ENCODE measurements around the gene VAMP5.
"Not testable (repeated sequence)": the region's sequence is repeated elsewhere in the genome, so short reads cannot be mapped to it uniquely, and the experiment has no call there.

Gene VAMP5

DNA sequence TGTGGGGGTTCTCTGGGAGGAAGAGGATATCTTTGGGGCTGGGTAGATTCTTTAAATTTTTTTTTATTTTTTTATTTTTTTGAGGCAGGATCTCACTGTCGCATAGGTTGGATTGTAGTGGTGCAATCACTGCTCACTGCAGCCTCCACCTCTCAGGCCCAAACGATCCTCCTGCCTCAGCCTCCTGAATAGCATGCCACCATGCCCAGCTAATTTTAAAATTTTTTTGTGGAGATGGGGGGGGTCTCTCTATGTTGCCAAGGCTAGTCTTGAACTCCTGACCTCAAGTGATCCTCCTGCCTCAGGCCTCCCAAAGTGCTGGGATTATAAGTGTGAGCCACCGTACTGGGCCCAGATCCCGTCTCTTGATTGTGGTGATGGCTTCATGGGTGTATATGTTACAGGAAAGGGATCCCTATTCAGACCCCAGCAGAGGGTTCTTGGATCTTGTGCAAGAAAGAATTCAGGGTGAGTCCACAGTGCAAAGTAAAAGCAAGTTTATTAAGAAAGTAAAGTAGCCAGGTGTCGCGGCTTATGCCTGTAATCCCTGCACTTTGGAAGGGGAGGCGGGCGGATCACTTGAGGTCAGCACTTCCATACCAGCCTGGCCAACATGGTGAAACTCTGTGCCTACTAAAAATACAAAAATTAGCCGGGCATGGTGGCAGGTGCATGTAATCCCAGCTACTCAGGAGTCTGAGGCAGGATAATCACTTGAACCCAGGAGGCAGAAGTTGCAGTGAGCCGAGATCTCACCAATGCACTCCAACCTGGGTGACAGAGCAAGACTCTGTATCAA is 29.7 kb downstream of the VAMP5 start:
- H3K27me3 Mint-ChIP-seq (ENCODE audit: low read depth, poor library complexity): no peaks in the 10 kb centered on the region
- TF ChIP-seq, protein P1, sequence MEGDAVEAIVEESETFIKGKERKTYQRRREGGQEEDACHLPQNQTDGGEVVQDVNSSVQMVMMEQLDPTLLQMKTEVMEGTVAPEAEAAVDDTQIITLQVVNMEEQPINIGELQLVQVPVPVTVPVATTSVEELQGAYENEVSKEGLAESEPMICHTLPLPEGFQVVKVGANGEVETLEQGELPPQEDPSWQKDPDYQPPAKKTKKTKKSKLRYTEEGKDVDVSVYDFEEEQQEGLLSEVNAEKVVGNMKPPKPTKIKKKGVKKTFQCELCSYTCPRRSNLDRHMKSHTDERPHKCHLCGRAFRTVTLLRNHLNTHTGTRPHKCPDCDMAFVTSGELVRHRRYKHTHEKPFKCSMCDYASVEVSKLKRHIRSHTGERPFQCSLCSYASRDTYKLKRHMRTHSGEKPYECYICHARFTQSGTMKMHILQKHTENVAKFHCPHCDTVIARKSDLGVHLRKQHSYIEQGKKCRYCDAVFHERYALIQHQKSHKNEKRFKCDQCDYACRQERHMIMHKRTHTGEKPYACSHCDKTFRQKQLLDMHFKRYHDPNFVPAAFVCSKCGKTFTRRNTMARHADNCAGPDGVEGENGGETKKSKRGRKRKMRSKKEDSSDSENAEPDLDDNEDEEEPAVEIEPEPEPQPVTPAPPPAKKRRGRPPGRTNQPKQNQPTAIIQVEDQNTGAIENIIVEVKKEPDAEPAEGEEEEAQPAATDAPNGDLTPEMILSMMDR (IDR thresholded peaks at IDR 0.05): no peak
- DNase-seq: no peak
- H3K9me3 Mint-ChIP-seq: no peaks in the 10 kb centered on the region
- peaks cover 32% of the 10 kb centered on the region for H3K4me1 Mint-ChIP-seq
- no peak overlapping the region for H3K4me3 Mint-ChIP-seq
- peaks cover 15% of the 10 kb centered on the region for H3K36me3 Mint-ChIP-seq (ENCODE audit: low read depth)
- peak overlapping the region; percentile 48 for H3K27ac Mint-ChIP-seq

DNA sequence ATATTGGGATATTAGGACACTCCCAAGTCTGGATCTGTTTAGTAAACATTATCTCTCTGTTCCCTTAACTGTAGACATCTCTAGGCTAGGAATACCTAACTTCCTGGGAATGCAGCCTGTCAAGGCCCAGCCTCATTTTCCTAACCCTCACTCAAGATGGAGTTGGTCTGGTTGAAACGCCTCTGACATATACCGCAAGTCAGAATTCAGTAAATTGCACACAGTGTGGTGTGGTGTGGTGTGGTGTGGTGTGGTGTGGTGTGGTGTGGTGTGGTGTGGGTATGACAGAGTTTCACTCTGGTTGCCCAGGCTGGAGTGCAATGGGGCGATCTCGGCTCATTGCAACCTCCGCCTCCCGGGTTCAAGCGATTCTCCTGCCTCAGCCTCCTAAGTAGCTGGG is 30.5 kb downstream of the VAMP5 start:
- not testable (repeated sequence) for DNase-seq; H3K27me3 Mint-ChIP-seq (ENCODE audit: low read depth, poor library complexity); H3K9me3 Mint-ChIP-seq
- peak overlapping the region; percentile 91 for H3K27ac Mint-ChIP-seq
- peaks cover 25% of the 10 kb centered on the region for H3K4me1 Mint-ChIP-seq
- peaks cover 10% of the 10 kb centered on the region for H3K36me3 Mint-ChIP-seq (ENCODE audit: low read depth)
- H3K4me3 Mint-ChIP-seq: peak overlapping the region; percentile 18

DNA sequence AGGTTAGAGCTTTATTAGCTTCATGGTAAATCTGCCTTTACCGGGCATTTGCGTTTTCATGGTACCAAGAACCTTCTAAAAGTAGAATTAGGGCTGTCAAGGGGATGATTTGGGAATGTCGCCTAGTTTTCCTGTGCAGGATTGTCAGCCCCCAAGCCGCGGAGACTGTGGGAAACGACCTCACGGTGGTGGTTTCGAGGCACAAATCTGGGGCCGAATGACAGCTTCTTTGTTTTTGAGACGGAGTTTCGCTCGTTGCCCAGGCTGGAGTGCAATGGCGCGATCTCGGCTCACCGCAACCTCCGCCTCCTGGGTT is 31.1 kb downstream of the VAMP5 start:
- no peak for DNase-seq
- H3K4me3 Mint-ChIP-seq: peak overlapping the region; percentile 93
- H3K9me3 Mint-ChIP-seq: no peaks in the 10 kb centered on the region
- H3K4me1 Mint-ChIP-seq: peaks cover 21% of the 10 kb centered on the region
- TF ChIP-seq, protein P1 (IDR thresholded peaks at IDR 0.05): no peak
- H3K36me3 Mint-ChIP-seq (ENCODE audit: low read depth): peaks cover 6% of the 10 kb centered on the region
- H3K27ac Mint-ChIP-seq: no peak overlapping the region
- H3K27me3 Mint-ChIP-seq (ENCODE audit: low read depth, poor library complexity): no peaks in the 10 kb centered on the region

DNA sequence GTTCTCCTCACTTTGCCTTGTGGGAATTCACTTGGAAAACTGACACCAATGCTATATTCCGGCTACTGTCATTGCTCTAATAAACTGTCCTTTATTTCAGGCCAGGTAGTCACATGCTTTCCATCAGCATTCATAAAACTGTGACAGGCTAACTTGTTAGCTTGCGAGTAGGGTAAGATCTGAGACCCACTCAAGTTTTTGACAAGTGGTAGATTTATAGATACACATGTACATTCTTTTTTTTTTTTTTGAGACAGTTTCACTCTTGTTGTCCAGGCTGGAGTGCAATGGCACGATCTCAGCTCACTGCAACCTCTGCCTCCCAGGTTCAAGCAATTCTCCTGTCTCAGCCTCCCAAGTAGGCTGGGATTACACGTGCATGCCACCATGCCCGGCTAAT is 33.5 kb downstream of the VAMP5 start:
- Mint-ChIP-seq H3K4me3 (peak overlapping the region; percentile 93), H3K36me3 (ENCODE audit: low read depth) (peaks cover 15% of the 10 kb centered on the region)
- H3K4me1 Mint-ChIP-seq; H3K27ac Mint-ChIP-seq; H3K9me3 Mint-ChIP-seq; H3K27me3 Mint-ChIP-seq (ENCODE audit: low read depth, poor library complexity); DNase-seq: not testable (repeated sequence)

DNA sequence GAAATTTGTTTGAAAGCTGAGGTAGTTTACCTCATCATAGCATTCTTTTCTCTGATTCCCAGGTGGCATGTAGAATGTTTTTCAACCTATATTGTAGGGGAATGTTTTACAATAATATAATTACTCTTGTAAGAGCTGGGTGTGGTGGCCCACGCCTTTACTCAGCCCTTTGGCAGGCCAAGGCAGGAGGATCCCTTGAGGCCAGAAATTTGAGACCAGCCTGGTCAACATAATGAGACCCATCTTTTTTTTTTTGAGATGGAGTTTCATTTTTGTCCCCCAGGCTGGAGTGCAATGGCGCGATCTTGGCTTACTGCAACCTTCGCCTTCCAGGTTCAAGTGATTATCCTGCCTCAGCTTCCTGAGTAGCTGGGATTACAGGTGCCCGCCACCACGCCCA is 35.4 kb downstream of the VAMP5 start:
- Mint-ChIP-seq H3K9me3 (no peaks in the 10 kb centered on the region), H3K36me3 (ENCODE audit: low read depth) (peaks cover 32% of the 10 kb centered on the region), H3K27me3 (ENCODE audit: low read depth, poor library complexity) (no peaks in the 10 kb centered on the region), H3K4me3 (no peak overlapping the region), H3K27ac (no peak overlapping the region), H3K4me1 (peaks cover 8% of the 10 kb centered on the region)
- no peak for DNase-seq
- TF ChIP-seq, protein P1 (IDR thresholded peaks at IDR 0.05): no peak

DNA sequence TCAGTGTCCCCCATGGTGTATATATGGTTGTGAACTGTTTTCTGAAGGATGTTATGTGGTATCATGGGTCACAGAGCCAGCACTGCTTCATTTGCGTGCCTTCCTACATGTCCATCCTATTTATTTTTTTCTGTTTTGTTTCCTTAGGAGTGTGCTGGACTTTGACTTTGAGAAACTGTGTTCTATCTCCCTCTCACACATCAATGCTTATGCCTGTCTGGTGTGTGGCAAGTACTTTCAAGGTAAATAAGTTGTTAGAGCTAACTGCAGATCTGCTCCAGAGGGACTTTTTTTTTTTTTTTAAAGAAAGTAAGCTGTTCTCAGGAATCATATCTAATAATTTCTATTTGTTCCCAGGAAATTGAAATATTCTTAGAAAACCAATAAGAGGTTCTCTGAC is 37.1 kb downstream of the VAMP5 start:
- DNase-seq: no peak
- Mint-ChIP-seq H3K27ac (no peak overlapping the region), H3K4me3 (no peak overlapping the region), H3K27me3 (ENCODE audit: low read depth, poor library complexity) (no peaks in the 10 kb centered on the region), H3K36me3 (ENCODE audit: low read depth) (peaks cover 47% of the 10 kb centered on the region), H3K4me1 (peaks cover 8% of the 10 kb centered on the region), H3K9me3 (no peaks in the 10 kb centered on the region)
- TF ChIP-seq, protein P1 (IDR thresholded peaks at IDR 0.05): no peak

DNA sequence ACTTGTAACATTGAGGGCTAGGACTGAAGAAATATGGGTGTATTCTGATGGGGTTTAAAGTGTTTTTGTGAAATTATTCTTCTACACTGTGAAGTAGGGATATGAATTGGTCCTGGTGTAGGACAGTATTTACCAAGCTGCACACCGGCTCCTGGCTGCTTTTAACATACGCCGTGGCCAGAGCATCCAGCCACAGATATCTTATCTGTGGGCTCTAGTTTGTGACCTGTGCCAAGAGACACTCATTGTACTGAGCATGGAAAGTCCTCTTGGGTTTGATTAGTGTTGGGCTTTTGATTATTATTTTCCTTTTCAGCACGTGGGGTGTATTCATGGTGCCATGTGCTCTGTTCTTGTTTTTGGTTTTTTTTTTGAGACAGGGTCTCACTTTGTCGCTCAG is 39.8 kb downstream of the VAMP5 start:
- Mint-ChIP-seq H3K36me3 (ENCODE audit: low read depth) (peaks cover 61% of the 10 kb centered on the region), H3K9me3 (no peaks in the 10 kb centered on the region), H3K27ac (no peak overlapping the region), H3K4me3 (no peak overlapping the region), H3K4me1 (no peaks in the 10 kb centered on the region), H3K27me3 (ENCODE audit: low read depth, poor library complexity) (no peaks in the 10 kb centered on the region)
- DNase-seq: no peak
- TF ChIP-seq, protein P1 (IDR thresholded peaks at IDR 0.05): no peak
